GM23338 (cell line): ENCODE data around the gene SLC34A3. TPM values are rescaled to one million over a fixed set of nuclear protein-coding genes. Genes with fewer than 3 reads are reported as not detected.

Experiments used
- ATAC-seq: fragments of 200-7000 bp; cut with Tn5 transposase; 3 replicates; pipeline ENCODE4 v1.9.1; 2020
- DNase-seq: peaks from one replicate; pipeline ENCODE4 v3.0.0-alpha.2; 2015; ENCODE audit warnings: low spot score
- H2AFZ ChIP-seq: fragments of 200-600 bp; sonication (generic); 2 replicates; pipeline ENCODE4 v1.8.0; 2016; ENCODE audit warnings: antibody characterized with exemption, mild to moderate bottlenecking, moderate library complexity
- H3F3A ChIP-seq: fragments of 200-600 bp; sonication (generic); replicated peaks from 2 replicates; pipeline ENCODE4 v1.8.0; 2017; ENCODE audit warnings: antibody characterized with exemption, mixed run types, low read depth
- H3K27ac ChIP-seq: fragments of 200-600 bp; sonication (generic); 2 replicates; pipeline ENCODE4 v1.6.1; 2016; ENCODE audit warnings: low read depth
- H3K27me3 ChIP-seq: fragments of 200-600 bp; sonication (generic); 2 replicates; pipeline ENCODE4 v1.8.0; 2016; ENCODE audit warnings: mild to moderate bottlenecking, mixed run types, moderate library complexity; ENCODE audit not compliant: insufficient read depth
- H3K36me3 ChIP-seq: fragments of 200-600 bp; sonication (generic); 2 replicates; pipeline ENCODE4 v1.8.0; 2016; ENCODE audit warnings: mild to moderate bottlenecking; ENCODE audit not compliant: insufficient read depth
- H3K4me1 ChIP-seq: fragments of 200-600 bp; sonication (generic); 2 replicates; pipeline ENCODE4 v1.8.0; 2016; ENCODE audit warnings: mild to moderate bottlenecking, moderate library complexity; ENCODE audit not compliant: insufficient read depth
- H3K4me2 ChIP-seq: fragments of 200-600 bp; sonication (generic); 2 replicates; pipeline ENCODE4 v1.7.1; 2017; ENCODE audit warnings: mixed run types
- H3K4me3 ChIP-seq: fragments of 200-600 bp; sonication (generic); 2 replicates; pipeline ENCODE4 v1.6.1; 2016; ENCODE audit warnings: mixed run types
- H3K79me2 ChIP-seq: fragments of 200-600 bp; sonication (generic); replicated peaks from 2 replicates; pipeline ENCODE4 v1.8.0; 2017; ENCODE audit warnings: mild to moderate bottlenecking; ENCODE audit not compliant: insufficient read depth
- H3K9me2 ChIP-seq: fragments of 200-600 bp; sonication (generic); 2 replicates; pipeline ENCODE4 v1.8.0; 2017; ENCODE audit not compliant: insufficient read depth
- H4K20me1 ChIP-seq: fragments of 200-600 bp; sonication (generic); replicated peaks from 2 replicates; pipeline ENCODE4 v1.8.0; 2017; ENCODE audit warnings: mild to moderate bottlenecking; ENCODE audit not compliant: insufficient read depth
- H3K27ac Mint-ChIP-seq: 2 replicates; pipeline ENCODE4 v1.8.0; 2020; ENCODE audit warnings: inconsistent platforms, mild to moderate bottlenecking, moderate library complexity, mixed read lengths
- H3K27me3 Mint-ChIP-seq: 3 replicates; pipeline ENCODE4 v1.8.0; 2022; ENCODE audit warnings: low read depth, mild to moderate bottlenecking, moderate library complexity, mixed read lengths, inconsistent platforms; ENCODE audit not compliant: insufficient read depth, poor library complexity
- H3K36me3 Mint-ChIP-seq: 3 replicates; pipeline ENCODE4 v1.8.0; 2021; ENCODE audit warnings: low read depth, mild to moderate bottlenecking, inconsistent platforms, moderate library complexity, mixed read lengths
- H3K4me1 Mint-ChIP-seq: 3 replicates; pipeline ENCODE4 v1.8.0; 2020; ENCODE audit warnings: mild to moderate bottlenecking, inconsistent platforms, mixed read lengths
- H3K4me3 Mint-ChIP-seq: 3 replicates; pipeline ENCODE4 v1.8.0; 2021; ENCODE audit warnings: moderate library complexity, mild to moderate bottlenecking, inconsistent platforms, mixed read lengths
- H3K9me3 Mint-ChIP-seq: 3 replicates; pipeline ENCODE4 v1.8.0; 2020; ENCODE audit warnings: moderate library complexity, mild to moderate bottlenecking, inconsistent platforms, mixed read lengths
- CREB1 ChIP-seq: fragments of 250-450 bp; sonication (Bioruptor Pico); IDR thresholded peaks from 2 replicates; pipeline ENCODE4 v1.5.0; 2020; ENCODE audit warnings: low read depth, mild to moderate bottlenecking, moderate library complexity
- EZH2phosphoT487 ChIP-seq: fragments of 200-600 bp; sonication (generic); IDR thresholded peaks from one replicate; pipeline ENCODE4 v1.8.1; 2018; ENCODE audit warnings: antibody characterized with exemption; ENCODE audit not compliant: unreplicated experiment
- JUNB ChIP-seq: IDR thresholded peaks from one replicate; pipeline ENCODE4 v1.6.1; 2016; ENCODE audit warnings: antibody characterized with exemption; ENCODE audit not compliant: unreplicated experiment
- POLR2AphosphoS5 ChIP-seq: IDR thresholded peaks from 2 replicates; pipeline ENCODE4 v1.6.1; 2016; ENCODE audit warnings: antibody characterized with exemption, low read depth
- STAT1 ChIP-seq: IDR thresholded peaks from one replicate; pipeline ENCODE4 v1.6.1; 2016; ENCODE audit warnings: antibody characterized with exemption; ENCODE audit not compliant: unreplicated experiment
- ZNF114 ChIP-seq: fragments of 250-450 bp; sonication (Bioruptor Pico); IDR thresholded peaks from 2 replicates; pipeline ENCODE4 v1.5.0; 2020; ENCODE audit warnings: mild to moderate bottlenecking, moderate library complexity
- polyA plus RNA-seq: library from polyadenylated mRNA; unstranded; fragments of >200 nt; fragmentation: Nextera tagmentation; extraction: Ambion mirVana; gene quantifications from 2 replicates; pipeline ENCODE4 v1.2.1, GENCODE V29; 2016
- total RNA-seq: library from RNA; depleted of rRNA; stranded (reverse); fragments of >200 nt; shearing (Covaris generic); gene quantifications from 2 replicates; pipeline ENCODE4 v1.2.3, GENCODE V29; 2014
- TF ChIP-seq, protein P1 (sequence below): fragments of 250-450 bp; sonication (Bioruptor Pico); IDR thresholded peaks from 2 replicates; pipeline ENCODE4 v1.5.0; 2020; ENCODE audit warnings: mild to moderate bottlenecking, moderate library complexity

Gene SLC34A3
- total and polyA plus RNA-seq, 2 experiments from 2014 or later, result not detected

DNA sequence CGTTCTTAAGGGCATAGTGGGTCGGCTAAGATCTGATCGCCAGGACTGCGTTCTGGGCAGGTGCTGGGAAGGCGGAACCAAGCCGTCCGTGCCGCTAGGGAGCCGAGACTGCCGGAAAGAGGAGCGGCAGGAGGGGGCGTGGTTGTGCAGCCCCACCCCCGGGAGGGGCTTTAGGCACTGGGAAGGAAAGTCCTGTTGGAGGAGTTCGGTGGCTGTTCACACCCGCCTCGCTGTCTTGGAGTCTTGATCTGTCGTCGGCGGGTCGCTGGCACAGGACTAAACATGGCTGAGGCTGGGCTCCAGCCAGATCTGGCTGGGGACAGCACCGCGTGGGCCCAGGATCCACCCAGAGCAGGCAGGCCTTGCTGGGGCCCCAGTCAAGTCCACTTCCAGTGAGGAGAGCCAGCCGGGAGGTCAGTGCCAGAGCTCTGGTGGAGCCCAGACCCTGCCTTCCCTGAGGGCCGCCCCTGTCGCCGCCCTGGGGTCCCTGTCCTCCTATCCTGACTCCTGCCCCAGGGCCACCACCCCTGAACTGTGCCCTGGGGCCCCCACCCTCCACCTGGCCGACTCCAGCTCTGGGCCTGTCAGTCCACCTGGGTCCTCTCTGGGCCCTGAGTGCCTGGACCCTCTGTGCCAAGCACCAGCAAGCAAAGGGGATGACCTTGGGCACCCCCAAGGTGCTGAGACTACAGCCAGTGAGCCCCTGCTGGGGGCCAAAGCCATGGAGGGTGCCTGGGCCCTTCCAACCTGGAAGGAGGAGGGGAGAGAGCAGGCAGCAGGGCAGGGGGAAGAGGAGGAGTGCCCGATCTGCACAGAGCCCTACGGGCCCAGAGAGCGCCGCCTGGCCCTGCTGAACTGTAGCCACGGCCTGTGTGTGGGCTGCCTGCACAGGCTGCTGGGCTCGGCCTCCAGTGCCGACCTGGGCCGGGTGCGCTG is 13.2 kb upstream of the SLC34A3 start (continued):
- TF ChIP-seq, protein P1, sequence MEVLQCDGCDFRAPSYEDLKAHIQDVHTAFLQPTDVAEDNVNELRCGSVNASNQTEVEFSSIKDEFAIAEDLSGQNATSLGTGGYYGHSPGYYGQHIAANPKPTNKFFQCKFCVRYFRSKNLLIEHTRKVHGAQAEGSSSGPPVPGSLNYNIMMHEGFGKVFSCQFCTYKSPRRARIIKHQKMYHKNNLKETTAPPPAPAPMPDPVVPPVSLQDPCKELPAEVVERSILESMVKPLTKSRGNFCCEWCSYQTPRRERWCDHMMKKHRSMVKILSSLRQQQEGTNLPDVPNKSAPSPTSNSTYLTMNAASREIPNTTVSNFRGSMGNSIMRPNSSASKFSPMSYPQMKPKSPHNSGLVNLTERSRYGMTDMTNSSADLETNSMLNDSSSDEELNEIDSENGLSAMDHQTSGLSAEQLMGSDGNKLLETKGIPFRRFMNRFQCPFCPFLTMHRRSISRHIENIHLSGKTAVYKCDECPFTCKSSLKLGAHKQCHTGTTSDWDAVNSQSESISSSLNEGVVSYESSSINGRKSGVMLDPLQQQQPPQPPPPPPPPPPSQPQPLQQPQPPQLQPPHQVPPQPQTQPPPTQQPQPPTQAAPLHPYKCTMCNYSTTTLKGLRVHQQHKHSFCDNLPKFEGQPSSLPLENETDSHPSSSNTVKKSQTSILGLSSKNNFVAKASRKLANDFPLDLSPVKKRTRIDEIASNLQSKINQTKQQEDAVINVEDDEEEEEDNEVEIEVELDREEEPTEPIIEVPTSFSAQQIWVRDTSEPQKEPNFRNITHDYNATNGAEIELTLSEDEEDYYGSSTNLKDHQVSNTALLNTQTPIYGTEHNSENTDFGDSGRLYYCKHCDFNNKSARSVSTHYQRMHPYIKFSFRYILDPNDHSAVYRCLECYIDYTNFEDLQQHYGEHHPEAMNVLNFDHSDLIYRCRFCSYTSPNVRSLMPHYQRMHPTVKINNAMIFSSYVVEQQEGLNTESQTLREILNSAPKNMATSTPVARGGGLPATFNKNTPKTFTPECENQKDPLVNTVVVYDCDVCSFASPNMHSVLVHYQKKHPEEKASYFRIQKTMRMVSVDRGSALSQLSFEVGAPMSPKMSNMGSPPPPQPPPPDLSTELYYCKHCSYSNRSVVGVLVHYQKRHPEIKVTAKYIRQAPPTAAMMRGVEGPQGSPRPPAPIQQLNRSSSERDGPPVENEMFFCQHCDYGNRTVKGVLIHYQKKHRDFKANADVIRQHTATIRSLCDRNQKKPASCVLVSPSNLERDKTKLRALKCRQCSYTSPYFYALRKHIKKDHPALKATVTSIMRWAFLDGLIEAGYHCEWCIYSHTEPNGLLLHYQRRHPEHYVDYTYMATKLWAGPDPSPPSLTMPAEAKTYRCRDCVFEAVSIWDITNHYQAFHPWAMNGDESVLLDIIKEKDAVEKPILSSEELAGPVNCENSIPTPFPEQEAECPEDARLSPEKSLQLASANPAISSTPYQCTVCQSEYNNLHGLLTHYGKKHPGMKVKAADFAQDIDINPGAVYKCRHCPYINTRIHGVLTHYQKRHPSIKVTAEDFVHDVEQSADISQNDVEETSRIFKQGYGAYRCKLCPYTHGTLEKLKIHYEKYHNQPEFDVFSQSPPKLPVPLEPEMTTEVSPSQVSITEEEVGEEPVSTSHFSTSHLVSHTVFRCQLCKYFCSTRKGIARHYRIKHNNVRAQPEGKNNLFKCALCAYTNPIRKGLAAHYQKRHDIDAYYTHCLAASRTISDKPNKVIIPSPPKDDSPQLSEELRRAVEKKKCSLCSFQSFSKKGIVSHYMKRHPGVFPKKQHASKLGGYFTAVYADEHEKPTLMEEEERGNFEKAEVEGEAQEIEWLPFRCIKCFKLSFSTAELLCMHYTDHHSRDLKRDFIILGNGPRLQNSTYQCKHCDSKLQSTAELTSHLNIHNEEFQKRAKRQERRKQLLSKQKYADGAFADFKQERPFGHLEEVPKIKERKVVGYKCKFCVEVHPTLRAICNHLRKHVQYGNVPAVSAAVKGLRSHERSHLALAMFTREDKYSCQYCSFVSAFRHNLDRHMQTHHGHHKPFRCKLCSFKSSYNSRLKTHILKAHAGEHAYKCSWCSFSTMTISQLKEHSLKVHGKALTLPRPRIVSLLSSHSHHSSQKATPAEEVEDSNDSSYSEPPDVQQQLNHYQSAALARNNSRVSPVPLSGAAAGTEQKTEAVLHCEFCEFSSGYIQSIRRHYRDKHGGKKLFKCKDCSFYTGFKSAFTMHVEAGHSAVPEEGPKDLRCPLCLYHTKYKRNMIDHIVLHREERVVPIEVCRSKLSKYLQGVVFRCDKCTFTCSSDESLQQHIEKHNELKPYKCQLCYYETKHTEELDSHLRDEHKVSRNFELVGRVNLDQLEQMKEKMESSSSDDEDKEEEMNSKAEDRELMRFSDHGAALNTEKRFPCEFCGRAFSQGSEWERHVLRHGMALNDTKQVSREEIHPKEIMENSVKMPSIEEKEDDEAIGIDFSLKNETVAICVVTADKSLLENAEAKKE (CRISPR knock-in tag), result no peak

DNA sequence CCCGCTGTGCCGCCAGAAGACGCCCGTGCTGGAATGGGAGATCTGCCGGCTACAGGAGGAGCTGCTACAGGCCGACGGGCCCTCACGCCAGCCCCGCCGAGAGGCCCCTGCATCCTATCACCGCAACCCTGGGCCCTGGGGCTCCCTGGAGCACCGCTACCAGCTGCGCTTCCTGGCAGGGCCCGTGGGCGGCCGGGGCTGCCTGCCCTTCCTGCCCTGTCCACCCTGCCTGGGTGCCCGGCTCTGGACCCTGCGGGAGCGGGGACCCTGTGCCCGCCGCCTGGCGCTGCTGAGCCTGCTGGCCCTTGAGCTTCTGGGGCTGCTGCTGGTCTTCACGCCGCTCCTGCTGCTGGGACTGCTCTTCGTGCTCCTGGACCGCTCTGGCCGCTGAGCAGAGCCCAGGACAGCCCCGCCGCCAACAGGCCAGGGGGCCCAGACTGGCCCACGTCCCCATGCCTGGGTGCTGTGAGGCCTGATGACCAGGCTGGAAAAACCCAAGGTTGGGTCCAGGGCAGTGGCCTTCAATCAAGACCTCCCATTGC is 12.4 kb upstream of the SLC34A3 start:
- Mint-ChIP-seq H3K27me3 (no peaks in the 10 kb centered on the region), H3K36me3 (no peaks in the 10 kb centered on the region; the same call in 2 of the 3 replicates), H3K4me1 (peaks cover 7% of the 10 kb centered on the region; the same call in 2 of the 3 replicates), H3K9me3 (no peaks in the 10 kb centered on the region), H3K4me3 (no peak overlapping the region), H3K27ac (no peak overlapping the region; the same call in 1 of the 2 replicates)
- no peak for DNase-seq
- H2AFZ ChIP-seq, result no peak overlapping the region
- H3K4me2 ChIP-seq, result no peak overlapping the region
- 0 out of 2 replicates have a peak, but pooled peaks cover 3% of the 10 kb centered on the region for H3F3A ChIP-seq
- H3K4me1 ChIP-seq, result peaks cover 3% of the 10 kb centered on the region; the same call in 1 of the 2 replicates
- H3K79me2 ChIP-seq, result no peaks in the 10 kb centered on the region
- no peak overlapping the region for H3K27ac ChIP-seq
- H3K36me3 ChIP-seq, result no peaks in the 10 kb centered on the region
- H3K4me3 ChIP-seq, result no peak overlapping the region
- peaks cover 9% of the 10 kb centered on the region; the same call in 1 of the 2 replicates for H3K27me3 ChIP-seq
- no peaks in the 10 kb centered on the region; the same call in 1 of the 2 replicates for H4K20me1 ChIP-seq
- ATAC-seq, result no peak
- H3K9me2 ChIP-seq, result no peaks in the 10 kb centered on the region
- no peak for TF ChIP-seq POLR2AphosphoS5
- no peak for TF ChIP-seq CREB1
- TF ChIP-seq, protein P1 (CRISPR knock-in tag), result no peak
- no peak for TF ChIP-seq ZNF114 (CRISPR knock-in tag)
- TF ChIP-seq EZH2phosphoT487, result no peak
- no peak for TF ChIP-seq JUNB
- TF ChIP-seq STAT1, result no peak
